Neutrophil (primary cell): ENCODE measurements around the gene ZCCHC13.

Experiments used
- H3K27ac ChIP-seq: fragments of 200-600 bp; sonication (generic); 2 replicates; pipeline ENCODE4 v1.5.1; 2016; ENCODE audit warnings: mild to moderate bottlenecking, moderate library complexity
- H3K27me3 ChIP-seq: fragments of 200-600 bp; sonication (generic); 2 replicates; pipeline ENCODE4 v1.6.0; 2016; ENCODE audit warnings: mild to moderate bottlenecking
- H3K36me3 ChIP-seq: fragments of 200-600 bp; sonication (generic); 2 replicates; pipeline ENCODE4 v1.5.1; 2017
- H3K4me1 ChIP-seq, 2 experiments: fragments of 200-600 bp in 1 of 2; sonication (generic) in 1 of 2; 1 replicate in 1 of 2; 2 replicates in 1 of 2; pipeline versions ENCODE4 v1.5.1 to v1.6.1; 2013 to 2016; ENCODE audit warnings: low read depth in 1 of 2, low read length in 1 of 2, mild to moderate bottlenecking in 1 of 2, moderate library complexity in 1 of 2; ENCODE audit not compliant: control insufficient read depth in 1 of 2, insufficient read depth in 1 of 2
- H3K4me3 ChIP-seq, 2 experiments: fragments of 200-600 bp in 1 of 2; sonication (generic) in 1 of 2; 1 replicate in 1 of 2; 2 replicates in 1 of 2; pipeline ENCODE4 v1.5.1; 2013 to 2016; ENCODE audit warnings: low read depth in 1 of 2, low read length in 1 of 2, mild to moderate bottlenecking in 1 of 2, moderate library complexity in 1 of 2
- H3K9me3 ChIP-seq: fragments of 200-600 bp; sonication (generic); 2 replicates; pipeline ENCODE4 v1.5.1; 2016
- TF ChIP-seq, protein P1 (sequence below): fragments of 200-600 bp; sonication (generic); IDR thresholded peaks from 2 replicates; pipeline ENCODE4 v1.5.1; 2016; ENCODE audit warnings: antibody characterized with exemption

Gene ZCCHC13

GRCh38 chrX:74286950-74287740, 16.8 kb upstream of the ZCCHC13 start:
- H3K27ac ChIP-seq, result no peak overlapping the region
- TF ChIP-seq, protein P1, sequence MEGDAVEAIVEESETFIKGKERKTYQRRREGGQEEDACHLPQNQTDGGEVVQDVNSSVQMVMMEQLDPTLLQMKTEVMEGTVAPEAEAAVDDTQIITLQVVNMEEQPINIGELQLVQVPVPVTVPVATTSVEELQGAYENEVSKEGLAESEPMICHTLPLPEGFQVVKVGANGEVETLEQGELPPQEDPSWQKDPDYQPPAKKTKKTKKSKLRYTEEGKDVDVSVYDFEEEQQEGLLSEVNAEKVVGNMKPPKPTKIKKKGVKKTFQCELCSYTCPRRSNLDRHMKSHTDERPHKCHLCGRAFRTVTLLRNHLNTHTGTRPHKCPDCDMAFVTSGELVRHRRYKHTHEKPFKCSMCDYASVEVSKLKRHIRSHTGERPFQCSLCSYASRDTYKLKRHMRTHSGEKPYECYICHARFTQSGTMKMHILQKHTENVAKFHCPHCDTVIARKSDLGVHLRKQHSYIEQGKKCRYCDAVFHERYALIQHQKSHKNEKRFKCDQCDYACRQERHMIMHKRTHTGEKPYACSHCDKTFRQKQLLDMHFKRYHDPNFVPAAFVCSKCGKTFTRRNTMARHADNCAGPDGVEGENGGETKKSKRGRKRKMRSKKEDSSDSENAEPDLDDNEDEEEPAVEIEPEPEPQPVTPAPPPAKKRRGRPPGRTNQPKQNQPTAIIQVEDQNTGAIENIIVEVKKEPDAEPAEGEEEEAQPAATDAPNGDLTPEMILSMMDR, result no peak
- peaks cover 10% of the 10 kb centered on the region for H3K36me3 ChIP-seq
- no peak overlapping the region for H3K4me3 ChIP-seq
- no peaks in the 10 kb centered on the region for H3K27me3 ChIP-seq
- peaks cover 6 to 14% of the 10 kb centered on the region in 2 experiments for H3K4me1 ChIP-seq
- no peaks in the 10 kb centered on the region for H3K9me3 ChIP-seq

- TF ChIP-seq, protein P1, result no peak
- no peaks in the 10 kb centered on the region for H3K27me3 ChIP-seq
- peaks cover 6 to 21% of the 10 kb centered on the region in 2 experiments for H3K4me1 ChIP-seq
- no peaks in the 10 kb centered on the region for H3K36me3 ChIP-seq
- peak overlapping the region; percentile 91 for H3K27ac ChIP-seq
- no peaks in the 10 kb centered on the region for H3K9me3 ChIP-seq
- H3K4me3 ChIP-seq, result peak overlapping the region; percentile 72 to 90
Observed at GRCh38 chrX:74291577-74291963, 12.4 kb upstream of the ZCCHC13 start.

DNA sequence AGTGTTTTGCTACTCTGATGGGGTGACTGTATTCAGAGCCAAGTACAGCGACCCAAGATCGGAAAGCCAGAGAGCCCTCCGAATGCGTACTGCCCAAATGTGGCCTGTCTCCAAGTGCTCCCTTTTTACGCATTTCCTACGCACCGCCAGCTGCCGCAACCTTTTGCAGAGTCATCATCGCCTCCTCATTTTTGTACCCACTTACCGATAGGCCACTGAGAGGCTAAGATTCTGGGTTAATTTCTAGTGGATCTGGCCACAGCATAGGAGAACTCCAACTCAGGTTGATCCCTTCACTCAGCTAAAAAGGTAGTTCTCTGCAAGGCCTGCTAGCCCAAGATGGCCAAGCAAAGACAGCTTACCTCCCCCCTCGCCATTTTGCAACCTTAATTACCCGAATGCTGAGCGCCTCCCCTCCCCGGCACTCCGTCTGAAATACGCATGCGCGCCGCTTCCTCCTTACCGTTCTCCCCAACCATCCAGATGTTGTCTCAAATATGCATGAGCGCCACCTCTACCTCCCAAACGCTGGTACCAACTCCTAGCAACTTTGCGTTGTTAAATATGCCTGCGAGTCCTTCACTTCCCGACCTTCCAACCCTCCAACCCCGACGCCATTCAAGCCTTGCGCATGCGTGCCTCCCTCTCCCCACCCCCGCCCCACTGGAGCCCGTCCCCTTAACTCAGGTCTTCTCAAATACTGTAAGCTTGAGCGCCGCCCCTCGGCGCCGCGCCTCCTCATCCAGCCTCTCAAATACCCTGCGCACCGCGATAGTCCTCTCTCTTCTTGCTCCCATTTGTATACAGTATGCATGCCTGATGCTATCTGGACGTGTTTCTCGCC, 11.8 kb upstream of the ZCCHC13 start:
- TF ChIP-seq, protein P1, result no peak
- Histone ChIP-seq H3K27ac (peak overlapping the region; percentile 91), H3K4me1 (peaks cover 6 to 21% of the 10 kb centered on the region in 2 experiments), H3K9me3 (no peaks in the 10 kb centered on the region), H3K4me3 (peak overlapping the region; percentile 72 to 90), H3K36me3 (no peaks in the 10 kb centered on the region), H3K27me3 (no peaks in the 10 kb centered on the region)

GRCh38 chrX:74292808-74293123, 11.2 kb upstream of the ZCCHC13 start:
- H3K9me3 ChIP-seq, result no peaks in the 10 kb centered on the region

DNA sequence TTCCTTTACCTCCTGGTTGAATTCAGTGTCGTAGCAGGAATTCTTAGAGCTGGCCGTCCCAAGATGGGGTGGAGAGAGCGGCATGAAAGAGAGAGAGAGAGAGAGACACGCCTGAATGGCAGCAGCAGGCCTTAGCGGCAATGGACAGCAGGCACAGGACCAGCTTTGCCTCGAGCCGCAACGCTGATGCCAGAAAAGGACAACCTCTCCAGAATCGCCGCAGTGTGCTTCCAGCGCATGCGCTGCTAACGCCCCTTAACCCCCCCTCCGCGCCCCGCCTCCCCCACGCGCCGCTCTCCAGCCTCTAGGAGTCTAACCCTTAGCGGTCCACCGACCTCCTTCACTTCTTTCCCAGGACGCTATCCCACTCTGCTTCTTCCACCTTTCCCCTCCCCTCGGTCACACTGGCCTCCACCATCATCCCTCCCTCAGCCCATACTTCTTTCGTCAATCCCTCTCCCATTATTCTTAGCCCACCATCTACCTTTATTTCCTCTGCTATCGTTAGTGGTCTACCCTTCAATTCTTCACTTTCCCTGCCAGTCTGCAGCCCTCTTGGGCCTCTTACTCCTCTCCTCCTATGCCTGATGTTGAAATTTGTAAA, 10.5 kb upstream of the ZCCHC13 start:
- Histone ChIP-seq H3K4me3 (peak overlapping the region; percentile 72 to 90), H3K4me1 (peaks cover 6 to 21% of the 10 kb centered on the region in 2 experiments), H3K27me3 (no peaks in the 10 kb centered on the region), H3K36me3 (no peaks in the 10 kb centered on the region), H3K9me3 (no peaks in the 10 kb centered on the region), H3K27ac (peak overlapping the region; percentile 91)
- TF ChIP-seq, protein P1, result no peak

More at GRCh38 chrX:74292808-74293123, 11.2 kb upstream of the ZCCHC13 start:
- Histone ChIP-seq H3K36me3 (no peaks in the 10 kb centered on the region), H3K4me3 (peak overlapping the region; percentile 72 to 90), H3K27me3 (no peaks in the 10 kb centered on the region), H3K4me1 (peaks cover 6 to 21% of the 10 kb centered on the region in 2 experiments), H3K27ac (peak overlapping the region; percentile 91)
- TF ChIP-seq, protein P1, result no peak
